Epithelial cell of esophagus (primary cell): ENCODE measurements around the gene USH2A.
A peak's percentile ranks its signal among the peaks of the same experiment; 100 is the strongest.

Experiments used
- DNase-seq: peaks from one replicate; pipeline ENCODE4 v3.0.0; 2010; ENCODE audit warnings: low read depth
- H3K4me3 ChIP-seq: 2 replicates; pipeline ENCODE4 v1.5.1; 2011; ENCODE audit warnings: mild to moderate bottlenecking, low read length, control low read depth
- CTCF ChIP-seq: IDR thresholded peaks from 2 replicates; pipeline ENCODE4 v1.5.1; 2011; ENCODE audit warnings: low read depth, mild to moderate bottlenecking, low read length, control low read depth, inconsistent platforms; ENCODE audit not compliant: insufficient read depth; ENCODE audit errors: missing control alignments

Gene USH2A

GRCh38 chr1:215589650-215590435, 833.4 kb downstream of the USH2A start:
- no peak for TF ChIP-seq CTCF
- no peak overlapping the region for H3K4me3 ChIP-seq

GRCh38 chr1:215584389-215584788, 838.9 kb downstream of the USH2A start:
- TF ChIP-seq CTCF, result no peak
- H3K4me3 ChIP-seq, result no peak overlapping the region
- no peak for DNase-seq

More at GRCh38 chr1:215589650-215590435, 833.4 kb downstream of the USH2A start:
- DNase-seq, result no peak

- TF ChIP-seq CTCF, result no peak
- H3K4me3 ChIP-seq, result no peak overlapping the region
- DNase-seq, result peak; percentile 85
Measured at GRCh38 chr1:215583185-215583749, 840.0 kb downstream of the USH2A start.

GRCh38 chr1:215581896-215582295, 841.4 kb downstream of the USH2A start:
- no peak for TF ChIP-seq CTCF
- DNase-seq, result no peak

More at GRCh38 chr1:215581896-215582295, 841.4 kb downstream of the USH2A start:
- no peak overlapping the region for H3K4me3 ChIP-seq
